ENCODE results near the gene LRP10. TPM values are rescaled to one million over a fixed set of nuclear protein-coding genes. Genes with fewer than 3 reads are reported as not detected.

Gene LRP10
- total RNA-seq, 1 experiment from 2014 or later: 78.3 TPM

DNA sequence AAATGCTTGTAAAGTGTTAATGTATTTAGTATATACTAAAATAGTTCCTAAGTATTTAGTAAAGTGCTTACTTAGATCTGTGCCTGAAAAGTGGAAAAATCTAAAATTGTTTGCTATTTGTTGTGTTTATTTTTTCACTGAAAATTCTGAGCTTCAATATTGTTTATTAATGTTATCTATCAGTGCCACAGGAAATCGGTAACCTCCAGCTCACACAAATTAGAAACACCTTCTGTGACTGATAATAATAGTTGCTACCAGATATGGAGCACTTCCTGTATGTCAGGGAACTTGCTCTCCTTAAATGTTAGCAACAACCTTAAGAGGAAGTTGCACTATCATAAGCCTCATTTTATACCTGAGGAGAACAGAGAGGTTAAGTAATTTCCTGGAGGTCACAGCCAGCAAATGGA, 723 bp upstream of the LRP10 start:
- TF ChIP-seq SIN3A (IDR thresholded peaks at IDR 0.05; ENCODE audit: borderline replicate concordance, insufficient read depth, low read depth, low read length) (no peak), POLR2AphosphoS5 (IDR thresholded peaks at IDR 0.05; ENCODE audit: low read depth, low read length) (no peak), TCF7L2 (IDR thresholded peaks at IDR 0.05; ENCODE audit: low read depth, low read length) (no peak)
- TF ChIP-seq, protein P1, sequence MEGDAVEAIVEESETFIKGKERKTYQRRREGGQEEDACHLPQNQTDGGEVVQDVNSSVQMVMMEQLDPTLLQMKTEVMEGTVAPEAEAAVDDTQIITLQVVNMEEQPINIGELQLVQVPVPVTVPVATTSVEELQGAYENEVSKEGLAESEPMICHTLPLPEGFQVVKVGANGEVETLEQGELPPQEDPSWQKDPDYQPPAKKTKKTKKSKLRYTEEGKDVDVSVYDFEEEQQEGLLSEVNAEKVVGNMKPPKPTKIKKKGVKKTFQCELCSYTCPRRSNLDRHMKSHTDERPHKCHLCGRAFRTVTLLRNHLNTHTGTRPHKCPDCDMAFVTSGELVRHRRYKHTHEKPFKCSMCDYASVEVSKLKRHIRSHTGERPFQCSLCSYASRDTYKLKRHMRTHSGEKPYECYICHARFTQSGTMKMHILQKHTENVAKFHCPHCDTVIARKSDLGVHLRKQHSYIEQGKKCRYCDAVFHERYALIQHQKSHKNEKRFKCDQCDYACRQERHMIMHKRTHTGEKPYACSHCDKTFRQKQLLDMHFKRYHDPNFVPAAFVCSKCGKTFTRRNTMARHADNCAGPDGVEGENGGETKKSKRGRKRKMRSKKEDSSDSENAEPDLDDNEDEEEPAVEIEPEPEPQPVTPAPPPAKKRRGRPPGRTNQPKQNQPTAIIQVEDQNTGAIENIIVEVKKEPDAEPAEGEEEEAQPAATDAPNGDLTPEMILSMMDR (IDR thresholded peaks at IDR 0.05): no peak
- TF ChIP-seq, protein P2, sequence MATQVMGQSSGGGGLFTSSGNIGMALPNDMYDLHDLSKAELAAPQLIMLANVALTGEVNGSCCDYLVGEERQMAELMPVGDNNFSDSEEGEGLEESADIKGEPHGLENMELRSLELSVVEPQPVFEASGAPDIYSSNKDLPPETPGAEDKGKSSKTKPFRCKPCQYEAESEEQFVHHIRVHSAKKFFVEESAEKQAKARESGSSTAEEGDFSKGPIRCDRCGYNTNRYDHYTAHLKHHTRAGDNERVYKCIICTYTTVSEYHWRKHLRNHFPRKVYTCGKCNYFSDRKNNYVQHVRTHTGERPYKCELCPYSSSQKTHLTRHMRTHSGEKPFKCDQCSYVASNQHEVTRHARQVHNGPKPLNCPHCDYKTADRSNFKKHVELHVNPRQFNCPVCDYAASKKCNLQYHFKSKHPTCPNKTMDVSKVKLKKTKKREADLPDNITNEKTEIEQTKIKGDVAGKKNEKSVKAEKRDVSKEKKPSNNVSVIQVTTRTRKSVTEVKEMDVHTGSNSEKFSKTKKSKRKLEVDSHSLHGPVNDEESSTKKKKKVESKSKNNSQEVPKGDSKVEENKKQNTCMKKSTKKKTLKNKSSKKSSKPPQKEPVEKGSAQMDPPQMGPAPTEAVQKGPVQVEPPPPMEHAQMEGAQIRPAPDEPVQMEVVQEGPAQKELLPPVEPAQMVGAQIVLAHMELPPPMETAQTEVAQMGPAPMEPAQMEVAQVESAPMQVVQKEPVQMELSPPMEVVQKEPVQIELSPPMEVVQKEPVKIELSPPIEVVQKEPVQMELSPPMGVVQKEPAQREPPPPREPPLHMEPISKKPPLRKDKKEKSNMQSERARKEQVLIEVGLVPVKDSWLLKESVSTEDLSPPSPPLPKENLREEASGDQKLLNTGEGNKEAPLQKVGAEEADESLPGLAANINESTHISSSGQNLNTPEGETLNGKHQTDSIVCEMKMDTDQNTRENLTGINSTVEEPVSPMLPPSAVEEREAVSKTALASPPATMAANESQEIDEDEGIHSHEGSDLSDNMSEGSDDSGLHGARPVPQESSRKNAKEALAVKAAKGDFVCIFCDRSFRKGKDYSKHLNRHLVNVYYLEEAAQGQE (IDR thresholded peaks at IDR 0.05; ENCODE audit: insufficient read depth in 1 of 2, low read depth in 2 of 2, low read length in 1 of 2): no peak
- no peak for DNase-seq (ENCODE audit: low read depth, low spot score)
- Histone ChIP-seq H3K27me3 (ENCODE audit: control insufficient read depth, insufficient read depth, low read length) (no peaks in the 10 kb centered on the region), H3K4me1 (ENCODE audit: control insufficient read depth, insufficient read depth, low read length) (peaks cover 8% of the 10 kb centered on the region; the same call in 1 of the 2 replicates), H3K4me3 (ENCODE audit: low read depth in 2 of 2, low read length in 2 of 2) (peak overlapping the region; percentile 67 to 84), H3K36me3 (ENCODE audit: control insufficient read depth, insufficient read depth, low read length) (no peaks in the 10 kb centered on the region; the same call in 1 of the 2 replicates), H3K9me3 (ENCODE audit: control insufficient read depth, insufficient read depth, low read depth, low read length) (no peaks in the 10 kb centered on the region), H3K27ac (ENCODE audit: low read length) (peak overlapping the region; percentile 80)
- in situ Hi-C loops (cut with HindIII; ENCODE audit: low pct_unique_long_range_greater_than_20kb, low sequenced_read_pairs): no loop called here
- ChIA-PET POLR2A (interaction anchor here (0.5 kb wide), 1 partner anchor 47 kb away, joined by 5 read pairs; no protein-coding TSS in a partner anchor), CTCF (no interaction called here)
- ATAC-seq: no peak
- BruUV-seq (replicated peaks): no TSS peak
- intact Hi-C loops (cut with micrococcal nuclease; ENCODE audit: unreplicated experiment): no loop called here

DNA sequence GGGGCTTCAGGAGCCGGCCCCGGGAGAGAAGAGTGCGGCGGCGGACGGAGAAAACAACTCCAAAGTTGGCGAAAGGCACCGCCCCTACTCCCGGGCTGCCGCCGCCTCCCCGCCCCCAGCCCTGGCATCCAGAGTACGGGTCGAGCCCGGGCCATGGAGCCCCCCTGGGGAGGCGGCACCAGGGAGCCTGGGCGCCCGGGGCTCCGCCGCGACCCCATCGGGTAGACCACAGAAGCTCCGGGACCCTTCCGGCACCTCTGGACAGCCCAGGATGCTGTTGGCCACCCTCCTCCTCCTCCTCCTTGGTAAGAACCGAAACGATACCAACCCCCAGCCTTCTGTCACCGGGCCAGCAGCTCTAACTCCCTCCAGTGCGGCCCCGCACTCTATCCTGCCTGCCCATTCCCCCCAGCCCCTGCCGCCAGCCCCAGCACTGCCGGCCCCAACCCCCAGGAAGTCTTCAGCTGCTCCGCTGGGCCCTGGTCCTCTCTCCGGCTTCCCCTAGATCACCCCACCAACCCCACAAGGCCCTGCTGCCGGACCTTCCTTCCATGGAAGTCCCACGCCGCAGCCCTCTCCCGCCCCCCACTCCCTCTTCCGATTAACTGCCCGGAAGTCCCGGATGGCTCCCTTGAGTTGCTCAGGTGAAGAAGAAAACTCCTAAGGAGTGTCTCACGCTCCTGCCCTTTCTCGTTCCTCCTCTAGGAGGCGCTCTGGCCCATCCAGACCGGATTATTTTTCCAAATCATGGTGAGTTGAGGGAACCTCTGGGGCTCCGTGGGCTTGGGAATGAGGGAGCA, 693 bp downstream of the LRP10 start:
- no peaks in the 10 kb centered on the region; the same call in 1 of the 2 replicates for H3K36me3 ChIP-seq (ENCODE audit: control insufficient read depth, insufficient read depth, low read length)
- TF ChIP-seq, protein P2 (IDR thresholded peaks at IDR 0.05; ENCODE audit: insufficient read depth in 1 of 2, low read depth in 2 of 2, low read length in 1 of 2): no peak
- TF ChIP-seq TCF7L2 (IDR thresholded peaks at IDR 0.05; ENCODE audit: low read depth, low read length) (no peak), POLR2AphosphoS5 (IDR thresholded peaks at IDR 0.05; ENCODE audit: low read depth, low read length) (no peak; the same call in 1 of the 2 replicates), SIN3A (IDR thresholded peaks at IDR 0.05; ENCODE audit: borderline replicate concordance, insufficient read depth, low read depth, low read length) (0 out of 2 replicates have a peak, but pooled peaks have one; percentile 12)
- TF ChIP-seq, protein P1 (IDR thresholded peaks at IDR 0.05): peak; percentile 93
- peak overlapping the region; percentile 80 for H3K27ac ChIP-seq (ENCODE audit: low read length)
- peak overlapping the region; percentile 67 to 84 for H3K4me3 ChIP-seq (ENCODE audit: low read depth in 2 of 2, low read length in 2 of 2)
- H3K27me3 ChIP-seq (ENCODE audit: control insufficient read depth, insufficient read depth, low read length): no peaks in the 10 kb centered on the region
- no peak for DNase-seq (ENCODE audit: low read depth, low spot score)
- CTCF ChIA-PET: interaction anchor here (0.6 to 1.0 kb wide), 4 partner anchors 14 to 592 kb away, joined by 3 to 7 read pairs (median 4); no protein-coding TSS in a partner anchor
- no peaks in the 10 kb centered on the region for H3K9me3 ChIP-seq (ENCODE audit: control insufficient read depth, insufficient read depth, low read depth, low read length)
- H3K4me1 ChIP-seq (ENCODE audit: control insufficient read depth, insufficient read depth, low read length): peaks cover 8% of the 10 kb centered on the region; the same call in 1 of the 2 replicates
- intact Hi-C loops (cut with micrococcal nuclease; ENCODE audit: unreplicated experiment): no loop called here
- BruUV-seq (replicated peaks): no TSS peak
- in situ Hi-C loops (cut with HindIII; ENCODE audit: low pct_unique_long_range_greater_than_20kb, low sequenced_read_pairs): no loop called here
- POLR2A ChIA-PET: interaction anchor here (0.6 kb wide), 1 partner anchor 294 kb away, joined by 8 read pairs; no protein-coding TSS in a partner anchor
- ATAC-seq: peak; percentile 75

Measured in Panc1 (cell line).